ENCODE measurements around the gene SGMS1. TPM values are rescaled to one million over a fixed set of nuclear protein-coding genes. Genes with fewer than 3 reads are reported as not detected.

Gene SGMS1
- total and polyA plus RNA-seq, 8 donors = 47.0 to 58.1 (median 54.0) TPM

- Histone ChIP-seq H3K27me3 (no peaks in the 10 kb centered on the region), H3K36me3 (no peaks in the 10 kb centered on the region), H3K4me3 (no peak overlapping the region), H3K9me3 (no peaks in the 10 kb centered on the region), H3K4me1 (peaks cover 0 to 29% of the 10 kb centered on the region in 2 donors), H3K27ac (no peak overlapping the region)
- no peak for TF ChIP-seq CTCF (IDR thresholded peaks at IDR 0.05)
- intact Hi-C loops (cut with DNase I) = no loop called here
- no peak for ATAC-seq
- DNase-seq = no peak
Observed at GRCh38 chr10:50318129-50318528, 305.6 kb downstream of the SGMS1 start.

DNA sequence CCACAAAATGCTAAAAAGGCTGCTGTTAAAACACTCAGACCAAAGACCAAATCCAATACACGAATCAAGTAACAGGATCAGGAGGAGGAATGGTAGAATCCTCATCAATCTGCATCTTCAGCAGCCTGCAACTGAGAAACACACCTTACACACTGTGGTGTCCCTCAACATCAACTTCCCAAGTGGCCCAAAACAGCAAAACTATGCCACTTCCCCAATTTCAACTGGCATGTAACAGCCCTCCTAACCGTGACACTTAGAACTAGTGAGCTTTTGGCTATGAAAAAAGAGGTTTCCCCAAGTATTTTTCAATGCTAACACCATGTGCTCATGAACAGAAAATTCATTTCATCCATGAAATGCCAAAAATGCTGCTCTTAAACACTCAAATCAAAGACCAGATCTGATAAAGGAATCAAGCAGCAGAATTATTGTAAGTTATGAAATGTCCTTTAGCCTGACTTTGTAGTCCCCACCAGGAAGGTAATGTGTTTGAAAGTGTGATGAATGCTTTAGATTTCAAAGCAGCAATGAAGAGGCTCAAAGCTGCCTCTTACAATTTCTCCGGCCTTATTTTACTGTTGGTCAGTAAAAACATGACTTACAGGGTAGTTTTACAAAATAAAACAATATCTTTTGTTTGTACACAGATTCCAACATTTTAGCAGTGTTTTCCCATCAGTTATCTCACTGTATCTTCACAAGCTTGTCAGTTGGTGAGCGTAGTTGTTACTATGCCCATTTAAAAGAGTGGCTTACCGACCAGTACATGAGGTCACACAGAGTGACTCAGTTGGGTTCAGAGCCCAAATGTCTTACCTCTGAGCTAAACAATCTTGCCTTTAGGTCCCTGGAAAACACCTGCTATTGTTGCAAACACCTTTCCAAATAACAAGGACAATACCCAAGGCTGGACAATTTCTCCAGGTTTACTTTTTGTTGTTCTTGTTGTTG lies 306.8 kb downstream of the SGMS1 start:
- intact Hi-C loops (cut with DNase I) = no loop called here
- Histone ChIP-seq H3K27ac (no peak overlapping the region), H3K9me3 (no peaks in the 10 kb centered on the region), H3K36me3 (no peaks in the 10 kb centered on the region), H3K27me3 (no peaks in the 10 kb centered on the region), H3K4me3 (no peak overlapping the region), H3K4me1 (peaks cover 0 to 22% of the 10 kb centered on the region in 2 donors)
- no peak for ATAC-seq
- TF ChIP-seq CTCF (IDR thresholded peaks at IDR 0.05) = no peak
- DNase-seq = no peak

DNA sequence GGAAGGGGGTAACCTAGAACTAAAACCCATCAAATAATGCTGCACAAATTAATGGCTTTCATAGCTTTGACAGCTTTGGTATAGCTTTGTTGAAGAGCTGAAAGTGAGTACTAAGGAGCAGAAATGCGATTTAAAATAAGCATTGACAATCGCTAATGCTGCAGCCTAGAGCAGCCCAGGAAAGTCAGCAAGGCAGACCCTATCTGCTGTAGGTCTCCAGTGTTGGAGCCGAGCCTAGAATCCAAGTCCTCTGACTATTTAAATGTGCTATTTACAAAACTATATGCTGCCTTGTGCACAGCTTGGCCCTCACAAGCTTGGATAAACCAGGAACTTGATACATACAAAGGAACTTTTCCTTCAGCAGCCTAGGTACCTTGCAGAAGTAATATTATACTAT lies 307.6 kb downstream of the SGMS1 start:
- intact Hi-C loops (cut with DNase I) = no loop called here
- ATAC-seq (no peak), DNase-seq (peak in 1 of 4 donors; percentile 58)
- Histone ChIP-seq H3K4me3 (no peak overlapping the region), H3K27me3 (no peaks in the 10 kb centered on the region), H3K36me3 (peaks cover 0 to 3% of the 10 kb centered on the region in 2 donors), H3K9me3 (no peaks in the 10 kb centered on the region), H3K27ac (no peak overlapping the region), H3K4me1 (peaks cover 0 to 20% of the 10 kb centered on the region in 2 donors)
- no peak for TF ChIP-seq CTCF (IDR thresholded peaks at IDR 0.05)

DNA sequence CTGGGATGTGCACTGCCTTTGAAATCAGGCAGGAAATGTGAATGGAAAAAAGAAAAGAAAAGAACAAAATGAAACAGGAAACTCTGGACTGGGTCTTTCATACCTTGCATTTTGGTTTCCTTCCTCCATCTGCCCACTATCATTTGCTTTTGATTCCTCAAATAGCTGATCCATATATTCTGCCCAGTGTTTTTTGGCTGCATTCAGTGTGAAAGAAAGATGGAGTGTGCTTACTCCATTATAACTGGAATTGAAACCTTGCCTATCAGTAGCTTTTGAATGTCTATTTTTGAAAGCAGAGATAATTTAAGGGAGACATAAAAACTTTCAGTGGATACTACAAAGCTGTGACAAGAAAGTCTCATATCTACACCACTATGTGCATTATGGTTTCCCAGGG lies 308.3 kb downstream of the SGMS1 start:
- H3K4me1 ChIP-seq = peaks cover 0 to 20% of the 10 kb centered on the region in 2 donors
- DNase-seq = no peak
- no peak for TF ChIP-seq CTCF (IDR thresholded peaks at IDR 0.05)
- ATAC-seq = no peak
- H3K4me3 ChIP-seq = no peak overlapping the region
- peaks cover 0 to 10% of the 10 kb centered on the region in 2 donors for H3K36me3 ChIP-seq
- H3K9me3 ChIP-seq = no peaks in the 10 kb centered on the region
- no peaks in the 10 kb centered on the region for H3K27me3 ChIP-seq
- intact Hi-C loops (cut with DNase I) = no loop called here
- H3K27ac ChIP-seq = no peak overlapping the region
